ENCODE measurements around the gene HPSE.

The HPSE gene

DNA sequence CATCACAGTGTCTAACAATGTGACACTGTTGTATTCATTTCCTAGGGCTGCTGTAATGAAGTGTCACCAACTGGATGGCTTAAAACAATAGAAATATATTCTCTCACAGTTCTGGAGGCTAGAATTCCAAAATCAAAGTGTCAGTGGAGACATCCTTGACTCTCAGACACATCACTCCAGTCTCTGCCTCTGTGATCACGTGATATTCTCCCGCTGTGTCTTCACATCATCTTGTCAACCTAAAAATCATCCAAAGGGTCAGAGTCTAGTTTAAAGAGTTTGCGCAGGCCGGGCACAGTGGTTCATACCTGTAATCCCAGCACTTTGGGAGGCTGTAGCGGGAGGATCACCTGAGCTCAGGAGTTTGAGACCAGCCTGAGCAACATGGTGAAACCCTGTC lies 36.6 kb upstream of the HPSE start:
- H3K4me3 ChIP-seq (ENCODE audit: low read depth, low read length, poor library complexity, severe bottlenecking): no peak overlapping the region
- no peaks in the 10 kb centered on the region for H3K4me1 ChIP-seq (ENCODE audit: insufficient read depth, low read length, severe bottlenecking)
- H3F3A ChIP-seq (ENCODE audit: insufficient read depth, low read length): no peaks in the 10 kb centered on the region
- no peak overlapping the region for H3K9ac ChIP-seq (ENCODE audit: low read length)
- TF ChIP-seq, protein P1, sequence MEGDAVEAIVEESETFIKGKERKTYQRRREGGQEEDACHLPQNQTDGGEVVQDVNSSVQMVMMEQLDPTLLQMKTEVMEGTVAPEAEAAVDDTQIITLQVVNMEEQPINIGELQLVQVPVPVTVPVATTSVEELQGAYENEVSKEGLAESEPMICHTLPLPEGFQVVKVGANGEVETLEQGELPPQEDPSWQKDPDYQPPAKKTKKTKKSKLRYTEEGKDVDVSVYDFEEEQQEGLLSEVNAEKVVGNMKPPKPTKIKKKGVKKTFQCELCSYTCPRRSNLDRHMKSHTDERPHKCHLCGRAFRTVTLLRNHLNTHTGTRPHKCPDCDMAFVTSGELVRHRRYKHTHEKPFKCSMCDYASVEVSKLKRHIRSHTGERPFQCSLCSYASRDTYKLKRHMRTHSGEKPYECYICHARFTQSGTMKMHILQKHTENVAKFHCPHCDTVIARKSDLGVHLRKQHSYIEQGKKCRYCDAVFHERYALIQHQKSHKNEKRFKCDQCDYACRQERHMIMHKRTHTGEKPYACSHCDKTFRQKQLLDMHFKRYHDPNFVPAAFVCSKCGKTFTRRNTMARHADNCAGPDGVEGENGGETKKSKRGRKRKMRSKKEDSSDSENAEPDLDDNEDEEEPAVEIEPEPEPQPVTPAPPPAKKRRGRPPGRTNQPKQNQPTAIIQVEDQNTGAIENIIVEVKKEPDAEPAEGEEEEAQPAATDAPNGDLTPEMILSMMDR (IDR thresholded peaks at IDR 0.05; ENCODE audit: low read length): no peak
- TF ChIP-seq EZH2 (IDR thresholded peaks at IDR 0.05; ENCODE audit: borderline replicate concordance, low read length): no peak
- H3K9me3 ChIP-seq (ENCODE audit: low read length): no peaks in the 10 kb centered on the region
- no peak overlapping the region for H3K27ac ChIP-seq (ENCODE audit: low read depth, low read length, poor library complexity, severe bottlenecking)
- H4K20me1 ChIP-seq (ENCODE audit: insufficient read depth, low read length): no peaks in the 10 kb centered on the region
- no peak overlapping the region for H2AFZ ChIP-seq (ENCODE audit: low read length)
- H3K27me3 ChIP-seq (ENCODE audit: insufficient read depth, low read length): no peaks in the 10 kb centered on the region
- no peak overlapping the region for H3K4me2 ChIP-seq (ENCODE audit: low read length)
- H3K9me2 ChIP-seq (ENCODE audit: low read depth, low read length): no peaks in the 10 kb centered on the region
- H3K79me2 ChIP-seq (ENCODE audit: insufficient read depth, low read length): no peaks in the 10 kb centered on the region
- H3K36me3 ChIP-seq (ENCODE audit: insufficient read depth, low read length): no peaks in the 10 kb centered on the region

DNA sequence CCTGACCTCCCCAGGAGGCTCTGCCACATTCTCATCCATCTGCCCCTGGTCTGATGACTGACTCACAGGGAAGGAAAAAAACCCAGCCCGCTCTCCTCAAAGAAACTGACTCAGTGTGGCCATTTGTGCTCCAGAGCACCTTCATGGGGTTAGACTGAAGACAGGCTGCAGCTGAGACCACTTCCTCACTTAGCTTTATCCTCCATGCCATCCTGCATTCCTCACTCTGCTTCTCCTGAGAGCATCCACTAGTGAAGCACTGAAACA lies 35.9 kb upstream of the HPSE start:
- Histone ChIP-seq H3K79me2 (ENCODE audit: insufficient read depth, low read length) (no peaks in the 10 kb centered on the region), H3K9me2 (ENCODE audit: low read depth, low read length) (no peaks in the 10 kb centered on the region), H3K27ac (ENCODE audit: low read depth, low read length, poor library complexity, severe bottlenecking) (no peak overlapping the region), H3K4me2 (ENCODE audit: low read length) (no peak overlapping the region), H3K36me3 (ENCODE audit: insufficient read depth, low read length) (no peaks in the 10 kb centered on the region), H2AFZ (ENCODE audit: low read length) (no peak overlapping the region), H3K4me3 (ENCODE audit: low read depth, low read length, poor library complexity, severe bottlenecking) (no peak overlapping the region), H3K27me3 (ENCODE audit: insufficient read depth, low read length) (no peaks in the 10 kb centered on the region), H3F3A (ENCODE audit: insufficient read depth, low read length) (no peaks in the 10 kb centered on the region), H3K9me3 (ENCODE audit: low read length) (no peaks in the 10 kb centered on the region), H3K4me1 (ENCODE audit: insufficient read depth, low read length, severe bottlenecking) (no peaks in the 10 kb centered on the region), H3K9ac (ENCODE audit: low read length) (no peak overlapping the region), H4K20me1 (ENCODE audit: insufficient read depth, low read length) (no peaks in the 10 kb centered on the region)
- TF ChIP-seq EZH2 (IDR thresholded peaks at IDR 0.05; ENCODE audit: borderline replicate concordance, low read length): no peak
- TF ChIP-seq, protein P1 (IDR thresholded peaks at IDR 0.05; ENCODE audit: low read length): no peak

DNA sequence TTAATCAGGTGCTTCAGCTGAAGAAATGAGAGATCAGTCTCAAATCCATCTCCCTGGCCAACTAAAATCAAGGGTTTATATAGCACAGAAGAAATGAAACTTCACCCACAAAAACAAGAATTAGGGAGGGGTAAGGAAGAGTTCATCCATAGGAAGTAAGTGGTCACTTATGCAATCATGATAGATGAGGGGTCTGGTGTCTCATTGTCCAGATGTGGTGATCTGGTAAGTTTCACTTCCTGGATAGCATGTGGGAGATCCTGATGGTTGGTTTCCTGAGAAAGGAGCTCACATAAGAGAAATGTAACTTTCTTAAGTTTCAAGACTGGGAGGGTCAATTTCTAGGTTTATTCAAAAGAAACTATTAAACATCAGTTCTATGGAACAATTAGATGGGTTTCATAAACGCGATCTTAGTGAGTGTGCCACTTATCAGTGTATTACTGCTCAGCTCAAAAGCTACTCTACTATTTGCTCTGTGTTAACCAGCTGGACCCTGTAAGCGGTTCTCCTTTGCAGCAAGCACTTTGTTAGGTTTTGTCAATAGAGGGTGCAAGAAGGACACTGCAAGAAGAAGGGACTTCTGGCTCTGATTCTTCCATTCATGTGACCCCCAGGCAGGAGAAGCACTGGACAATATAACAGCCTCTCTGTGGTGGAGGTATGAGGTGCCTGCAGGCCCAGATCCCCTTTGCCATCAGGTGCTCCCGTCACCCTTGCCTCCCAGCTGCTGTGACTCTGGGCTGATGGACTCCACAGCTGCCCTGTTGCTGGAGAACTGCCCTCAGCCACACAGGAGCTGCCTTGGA lies 35.4 kb upstream of the HPSE start:
- no peaks in the 10 kb centered on the region for H3F3A ChIP-seq (ENCODE audit: insufficient read depth, low read length)
- no peak overlapping the region for H3K9ac ChIP-seq (ENCODE audit: low read length)
- H3K4me3 ChIP-seq (ENCODE audit: low read depth, low read length, poor library complexity, severe bottlenecking): no peak overlapping the region
- TF ChIP-seq, protein P1 (IDR thresholded peaks at IDR 0.05; ENCODE audit: low read length): no peak
- H4K20me1 ChIP-seq (ENCODE audit: insufficient read depth, low read length): no peaks in the 10 kb centered on the region
- no peak overlapping the region for H2AFZ ChIP-seq (ENCODE audit: low read length)
- no peak overlapping the region for H3K27ac ChIP-seq (ENCODE audit: low read depth, low read length, poor library complexity, severe bottlenecking)
- H3K9me3 ChIP-seq (ENCODE audit: low read length): no peaks in the 10 kb centered on the region
- no peaks in the 10 kb centered on the region for H3K79me2 ChIP-seq (ENCODE audit: insufficient read depth, low read length)
- no peaks in the 10 kb centered on the region for H3K27me3 ChIP-seq (ENCODE audit: insufficient read depth, low read length)
- H3K4me1 ChIP-seq (ENCODE audit: insufficient read depth, low read length, severe bottlenecking): no peaks in the 10 kb centered on the region
- no peaks in the 10 kb centered on the region for H3K9me2 ChIP-seq (ENCODE audit: low read depth, low read length)
- no peaks in the 10 kb centered on the region for H3K36me3 ChIP-seq (ENCODE audit: insufficient read depth, low read length)
- no peak overlapping the region for H3K4me2 ChIP-seq (ENCODE audit: low read length)
